OCI-M2 (cell line): Measurements from ENCODE around the gene ASB1.

Experiments
- DNase-seq: peaks from one replicate; lab custom pipeline; 2025; ENCODE audit not compliant: unreplicated experiment; lab: John Stamatoyannopoulos, UW

Gene ASB1

GRCh38 chr2:238464389-238464788 is 37.7 kb downstream of the ASB1 start:
- DNase-seq, result no peak

GRCh38 chr2:238465487-238466242 is 38.9 kb downstream of the ASB1 start:
- no peak for DNase-seq

- no peak for DNase-seq
These were observed 39.6 kb downstream of the ASB1 start for GRCh38 chr2:238466243-238466756.

- no peak for DNase-seq
These were observed 40.3 kb downstream of the ASB1 start for GRCh38 chr2:238467062-238467461.

GRCh38 chr2:238467792-238468191 is 41.1 kb downstream of the ASB1 start:
- no peak for DNase-seq

GRCh38 chr2:238469155-238469554 is 42.4 kb downstream of the ASB1 start:
- DNase-seq, result no peak

- DNase-seq, result no peak
These were observed 46.3 kb downstream of the ASB1 start for GRCh38 chr2:238473014-238473413.

GRCh38 chr2:238473523-238473922 is 46.8 kb downstream of the ASB1 start:
- DNase-seq, result no peak

- DNase-seq, result no peak
These were observed 48.3 kb downstream of the ASB1 start for GRCh38 chr2:238475034-238475433.

GRCh38 chr2:238475566-238475965 is 48.8 kb downstream of the ASB1 start:
- no peak for DNase-seq

- no peak for DNase-seq
These were observed 49.5 kb downstream of the ASB1 start for GRCh38 chr2:238476258-238476657.

- no peak for DNase-seq
These were observed 51.5 kb downstream of the ASB1 start for GRCh38 chr2:238478216-238478615.

- no peak for DNase-seq
These were observed 53.1 kb downstream of the ASB1 start for GRCh38 chr2:238479847-238480246.

GRCh38 chr2:238483021-238483420 is 56.3 kb downstream of the ASB1 start:
- DNase-seq, result no peak

- DNase-seq, result no peak
These were observed 56.9 kb downstream of the ASB1 start for GRCh38 chr2:238483656-238484055.

- no peak for DNase-seq
These were observed 58.1 kb downstream of the ASB1 start for GRCh38 chr2:238484522-238485452.

GRCh38 chr2:238486123-238486848 is 59.6 kb downstream of the ASB1 start:
- no peak for DNase-seq

- no peak for DNase-seq
These were observed 60.4 kb downstream of the ASB1 start for GRCh38 chr2:238487134-238487533.

GRCh38 chr2:238487652-238488346 is 61.1 kb downstream of the ASB1 start:
- no peak for DNase-seq

GRCh38 chr2:238488347-238488826 is 61.7 kb downstream of the ASB1 start:
- no peak for DNase-seq
